Measurements from ENCODE around the gene SEZ6L. TPM values are rescaled to one million over a fixed set of nuclear protein-coding genes. Genes with fewer than 3 reads are reported as not detected.
A peak's percentile ranks its signal among the peaks of the same experiment; 100 is the strongest.

SEZ6L gene
- total RNA-seq, 1 experiment from 2014 or later = not detected

DNA sequence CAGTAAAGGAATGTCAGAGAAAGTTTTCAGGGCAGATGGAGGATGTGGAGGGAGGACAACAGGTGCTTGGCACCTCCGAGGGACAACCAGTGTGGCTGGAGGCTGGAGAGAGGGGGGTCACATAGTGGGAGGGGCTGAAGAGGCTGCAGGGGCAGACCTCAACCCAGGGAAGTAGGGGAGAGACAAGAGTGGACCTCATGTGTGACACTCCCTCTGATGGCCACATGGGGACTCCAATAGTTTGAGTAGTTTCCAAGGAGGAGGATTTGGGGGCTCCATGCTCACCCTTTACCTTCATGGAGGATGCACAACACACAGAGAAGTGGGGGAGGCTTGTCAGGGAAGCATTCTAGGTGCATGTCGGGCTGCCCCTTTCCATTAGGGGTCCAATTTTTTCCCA, 224.7 kb downstream of the SEZ6L start:
- intact Hi-C loops (cut with micrococcal nuclease) = no loop called here
- CTCF ChIA-PET = no interaction called here

More for the DNA sequence above, 224.7 kb downstream of the SEZ6L start:
- H3K36me3 ChIP-seq (ENCODE audit: control insufficient read depth in 1 of 2, insufficient read depth in 2 of 2, low read length in 2 of 2) = no peaks in the 10 kb centered on the region
- DNase-seq (ENCODE audit: low read depth, low spot score) (no peak), ATAC-seq (peak; percentile 67)
- TF ChIP-seq, protein P1, sequence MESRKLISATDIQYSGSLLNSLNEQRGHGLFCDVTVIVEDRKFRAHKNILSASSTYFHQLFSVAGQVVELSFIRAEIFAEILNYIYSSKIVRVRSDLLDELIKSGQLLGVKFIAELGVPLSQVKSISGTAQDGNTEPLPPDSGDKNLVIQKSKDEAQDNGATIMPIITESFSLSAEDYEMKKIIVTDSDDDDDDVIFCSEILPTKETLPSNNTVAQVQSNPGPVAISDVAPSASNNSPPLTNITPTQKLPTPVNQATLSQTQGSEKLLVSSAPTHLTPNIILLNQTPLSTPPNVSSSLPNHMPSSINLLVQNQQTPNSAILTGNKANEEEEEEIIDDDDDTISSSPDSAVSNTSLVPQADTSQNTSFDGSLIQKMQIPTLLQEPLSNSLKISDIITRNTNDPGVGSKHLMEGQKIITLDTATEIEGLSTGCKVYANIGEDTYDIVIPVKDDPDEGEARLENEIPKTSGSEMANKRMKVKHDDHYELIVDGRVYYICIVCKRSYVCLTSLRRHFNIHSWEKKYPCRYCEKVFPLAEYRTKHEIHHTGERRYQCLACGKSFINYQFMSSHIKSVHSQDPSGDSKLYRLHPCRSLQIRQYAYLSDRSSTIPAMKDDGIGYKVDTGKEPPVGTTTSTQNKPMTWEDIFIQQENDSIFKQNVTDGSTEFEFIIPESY (IDR thresholded peaks at IDR 0.05; ENCODE audit: extremely low read depth, insufficient replicate concordance, low read length) = no peak
- TF ChIP-seq CBX3 (IDR thresholded peaks at IDR 0.05; ENCODE audit: low read depth) (no peak), POLR2AphosphoS5 (IDR thresholded peaks at IDR 0.05; ENCODE audit: low read depth, low read length) (no peak), SP1 (IDR thresholded peaks at IDR 0.05; ENCODE audit: low read depth) (no peak), EZH2 (IDR thresholded peaks at IDR 0.05) (no peak)
- TF ChIP-seq, protein P2, sequence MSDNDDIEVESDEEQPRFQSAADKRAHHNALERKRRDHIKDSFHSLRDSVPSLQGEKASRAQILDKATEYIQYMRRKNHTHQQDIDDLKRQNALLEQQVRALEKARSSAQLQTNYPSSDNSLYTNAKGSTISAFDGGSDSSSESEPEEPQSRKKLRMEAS (IDR thresholded peaks at IDR 0.05) = no peak
- TF ChIP-seq, protein P3, sequence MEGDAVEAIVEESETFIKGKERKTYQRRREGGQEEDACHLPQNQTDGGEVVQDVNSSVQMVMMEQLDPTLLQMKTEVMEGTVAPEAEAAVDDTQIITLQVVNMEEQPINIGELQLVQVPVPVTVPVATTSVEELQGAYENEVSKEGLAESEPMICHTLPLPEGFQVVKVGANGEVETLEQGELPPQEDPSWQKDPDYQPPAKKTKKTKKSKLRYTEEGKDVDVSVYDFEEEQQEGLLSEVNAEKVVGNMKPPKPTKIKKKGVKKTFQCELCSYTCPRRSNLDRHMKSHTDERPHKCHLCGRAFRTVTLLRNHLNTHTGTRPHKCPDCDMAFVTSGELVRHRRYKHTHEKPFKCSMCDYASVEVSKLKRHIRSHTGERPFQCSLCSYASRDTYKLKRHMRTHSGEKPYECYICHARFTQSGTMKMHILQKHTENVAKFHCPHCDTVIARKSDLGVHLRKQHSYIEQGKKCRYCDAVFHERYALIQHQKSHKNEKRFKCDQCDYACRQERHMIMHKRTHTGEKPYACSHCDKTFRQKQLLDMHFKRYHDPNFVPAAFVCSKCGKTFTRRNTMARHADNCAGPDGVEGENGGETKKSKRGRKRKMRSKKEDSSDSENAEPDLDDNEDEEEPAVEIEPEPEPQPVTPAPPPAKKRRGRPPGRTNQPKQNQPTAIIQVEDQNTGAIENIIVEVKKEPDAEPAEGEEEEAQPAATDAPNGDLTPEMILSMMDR (IDR thresholded peaks at IDR 0.05 in 2 of 3, conservative IDR thresholded peaks at IDR 0.05 in 1 of 3; ENCODE audit: borderline replicate concordance in 1 of 3, insufficient read depth in 1 of 3, low read depth in 2 of 3, low read length in 2 of 3) = peak in 2 of 3 experiments; percentile 22 to 36; a peak in 2 of 6 replicates
- ChIA-PET RAD21 (ENCODE audit: low non-redundant PET in 1 of 2, low total read pairs in 2 of 2, uncharacterized antibody in 2 of 2, unreplicated experiment in 2 of 2) (no interaction called here), POLR2A (no interaction called here)
- H3K9me3 ChIP-seq (ENCODE audit: control insufficient read depth in 1 of 2, insufficient read depth in 1 of 2, low read depth in 1 of 2, low read length in 2 of 2) = no peaks in the 10 kb centered on the region
- H4K20me1 ChIP-seq (ENCODE audit: insufficient read depth) = no peaks in the 10 kb centered on the region
- peaks cover 9% of the 10 kb centered on the region; the same call in 1 of the 2 replicates for H3K27me3 ChIP-seq (ENCODE audit: insufficient read depth, low read length)
- H3K27ac ChIP-seq (ENCODE audit: low read depth, low read length) = no peak overlapping the region
- H3K79me2 ChIP-seq (ENCODE audit: insufficient read depth, low read length) = no peaks in the 10 kb centered on the region
- no peak overlapping the region for H3K4me3 ChIP-seq (replicated peaks in 1 of 2; ENCODE audit: low read depth in 1 of 2, low read length in 2 of 2)
- no peak overlapping the region for H2AFZ ChIP-seq (ENCODE audit: low read depth, low read length, poor library complexity, severe bottlenecking)
- no peaks in the 10 kb centered on the region for H3K9me2 ChIP-seq (ENCODE audit: insufficient read depth)
- no peak overlapping the region for H3K9ac ChIP-seq (ENCODE audit: low read length)
- BruUV-seq (replicated peaks) = no TSS peak
- H3K4me2 ChIP-seq (ENCODE audit: low read length) = no peak overlapping the region
- no peaks in the 10 kb centered on the region for H3K4me1 ChIP-seq (ENCODE audit: control insufficient read depth in 1 of 2, insufficient read depth in 2 of 2, low read length in 2 of 2)

Data from HCT116 (cell line).